GM12878 (cell line): ENCODE results near the gene DNAJB8. TPM values are rescaled to one million over a fixed set of nuclear protein-coding genes. Genes with fewer than 3 reads are reported as not detected.

Experiments
- ATAC-seq: fragments of 200-7000 bp; cut with Tn5 transposase; 3 replicates; pipeline ENCODE4 v1.9.1; 2020; ENCODE audit warnings: mild to moderate bottlenecking, moderate library complexity
- BruUV-seq: library from RNA; stranded (reverse); fragments of 400-500 nt; replicated peaks from 2 replicates; lab custom pipeline; 2021; lab: Mats Ljungman, UMichigan
- CTCF ChIA-PET: fragments of 300-600 bp; sonication (Branson Sonifier 250); formaldehyde crosslinking; extraction: SDS; loops from one replicate; lab custom pipeline; 2021; ENCODE audit warnings: inconsistent platforms; lab: Yijun Ruan, JAX
- POLR2A ChIA-PET: fragments of 350-600 bp; formaldehyde crosslinking; extraction: SDS; loops from one replicate; lab custom pipeline; 2021; ENCODE audit warnings: inconsistent platforms; lab: Charles Lee
- RAD21 ChIA-PET: fragments of 300-600 bp; sonication (Branson Sonifier 250); formaldehyde crosslinking; loops from one replicate; lab custom pipeline; 2023; ENCODE audit warnings: antibody characterized with exemption; ENCODE audit not compliant: unreplicated experiment; lab: Charles Lee
- SMC1A ChIA-PET: fragments of 300-600 bp; sonication (Branson Sonifier 250); formaldehyde crosslinking; loops from one replicate; lab custom pipeline; 2023; ENCODE audit not compliant: unreplicated experiment, uncharacterized antibody; lab: Charles Lee
- DNase-seq: peaks from one replicate; pipeline ENCODE4 v3.0.0-alpha.2; 2011; ENCODE audit warnings: low read depth, low spot score
- FAIRE-seq: peaks from 3 replicates; lab custom pipeline; 2011; peaks lifted over from hg19 to GRCh38; lab: Jason Lieb, UNC
- H2AFZ ChIP-seq: 2 replicates; pipeline ENCODE4 v1.6.0; 2011; ENCODE audit warnings: low read depth, low read length, control low read depth; ENCODE audit not compliant: control insufficient read depth
- H3K27ac ChIP-seq: 2 replicates; pipeline ENCODE4 v1.5.1; 2011; ENCODE audit warnings: control low read depth; ENCODE audit not compliant: control insufficient read depth, insufficient read depth
- H3K27me3 ChIP-seq, 2 experiments: replicated peaks in 1 of 2; 2 replicates each; pipeline versions ENCODE4 v1.6.0 to v1.6.1; 2011; ENCODE audit warnings: low read length in 1 of 2; ENCODE audit not compliant: control insufficient read depth in 2 of 2, insufficient read depth in 2 of 2
- H3K36me3 ChIP-seq, 2 experiments: 2 replicates each; pipeline ENCODE4 v1.5.1; 2011; ENCODE audit warnings: low read length in 1 of 2; ENCODE audit not compliant: control insufficient read depth in 2 of 2, insufficient read depth in 2 of 2
- H3K4me1 ChIP-seq: 2 replicates; pipeline ENCODE4 v1.6.1; 2011; ENCODE audit warnings: mild to moderate bottlenecking, low read length, moderate library complexity, mixed read lengths; ENCODE audit not compliant: control insufficient read depth, insufficient read depth
- H3K4me2 ChIP-seq: 2 replicates; pipeline ENCODE4 v1.6.0; 2011; ENCODE audit warnings: control low read depth; ENCODE audit not compliant: control insufficient read depth, insufficient read depth
- H3K4me3 ChIP-seq: fragments of 200-600 bp; sonication (generic); 2 replicates; pipeline ENCODE4 v1.5.1; 2016
- H3K79me2 ChIP-seq: 2 replicates; pipeline ENCODE4 v1.6.0; 2011; ENCODE audit warnings: low read length; ENCODE audit not compliant: control insufficient read depth, insufficient read depth
- H3K9ac ChIP-seq: 2 replicates; pipeline ENCODE4 v1.8.0; 2011; ENCODE audit warnings: low read length, control low read depth, mixed read lengths; ENCODE audit not compliant: control insufficient read depth, insufficient read depth
- H3K9me3 ChIP-seq: replicated peaks from 3 replicates; pipeline ENCODE4 v1.5.1; 2011; ENCODE audit warnings: mild to moderate bottlenecking, low read length; ENCODE audit not compliant: control insufficient read depth, insufficient read depth
- H4K20me1 ChIP-seq: 2 replicates; pipeline ENCODE4 v1.6.0; 2011; ENCODE audit not compliant: control insufficient read depth, insufficient read depth
- ASH2L ChIP-seq: fragments of 300-600, 200-600 bp; sonication (generic); IDR thresholded peaks from 2 replicates; pipeline ENCODE4 v1.6.1; 2017; ENCODE audit warnings: low read depth, mild to moderate bottlenecking, borderline replicate concordance
- BHLHE40 ChIP-seq, 2 experiments: fragments of 450-650 bp in 1 of 2; IDR thresholded peaks; 2 replicates each; pipeline ENCODE4 v1.6.1; 2011 to 2017; ENCODE audit warnings: low read depth in 2 of 2, borderline replicate concordance in 1 of 2, improper control_type of control experiment in 1 of 2, low read length in 1 of 2, mild to moderate bottlenecking in 1 of 2
- BMI1 ChIP-seq: fragments of 450-650 bp; IDR thresholded peaks from 2 replicates; pipeline ENCODE4 v1.6.1; 2016; ENCODE audit warnings: mild to moderate bottlenecking, moderate library complexity, borderline replicate concordance
- BRCA1 ChIP-seq: IDR thresholded peaks from 2 replicates; pipeline ENCODE4 v1.6.1; 2011; ENCODE audit warnings: low read depth, low read length, improper control_type of control experiment
- CREB1 ChIP-seq: IDR thresholded peaks from 2 replicates; pipeline ENCODE4 v1.6.1; 2012; ENCODE audit warnings: low read depth, mild to moderate bottlenecking, inconsistent platforms
- ESRRA ChIP-seq: IDR thresholded peaks from 2 replicates; pipeline ENCODE4 v1.6.1; 2012; ENCODE audit warnings: mild to moderate bottlenecking, low read length, improper control_type of control experiment
- KLF5 ChIP-seq: fragments of 450-650 bp; IDR thresholded peaks from 2 replicates; pipeline ENCODE4 v1.6.1; 2014; ENCODE audit warnings: mild to moderate bottlenecking; ENCODE audit not compliant: partially characterized antibody
- NFYB ChIP-seq: IDR thresholded peaks from 2 replicates; pipeline ENCODE4 v1.6.1; 2011; ENCODE audit warnings: low read depth, mild to moderate bottlenecking, low read length, improper control_type of control experiment, moderate library complexity; ENCODE audit not compliant: insufficient read depth
- NR2C2 ChIP-seq: IDR thresholded peaks from 2 replicates; pipeline ENCODE4 v1.6.1; 2011; ENCODE audit warnings: borderline replicate concordance, low read depth; ENCODE audit not compliant: control insufficient read depth, insufficient read length
- NR2F1 ChIP-seq: fragments of 450-650 bp; conservative IDR thresholded peaks from 2 replicates; pipeline ENCODE4 v1.6.1; 2017; ENCODE audit warnings: mild to moderate bottlenecking
- NRF1 ChIP-seq: conservative IDR thresholded peaks from 2 replicates; pipeline ENCODE4 v1.6.1; 2011; ENCODE audit warnings: mild to moderate bottlenecking, low read depth, low read length, improper control_type of control experiment
- PAX8 ChIP-seq: fragments of 450-650 bp; IDR thresholded peaks from 2 replicates; pipeline ENCODE4 v1.6.1; 2017; ENCODE audit warnings: mild to moderate bottlenecking, moderate library complexity
- PML ChIP-seq: IDR thresholded peaks from 2 replicates; pipeline ENCODE4 v1.6.1; 2012; ENCODE audit warnings: low read length, inconsistent platforms
- RB1 ChIP-seq: fragments of 450-650 bp; formaldehyde crosslinking; IDR thresholded peaks from 2 replicates; pipeline ENCODE4 v1.6.1; 2017; ENCODE audit warnings: mild to moderate bottlenecking, borderline replicate concordance
- RCOR1 ChIP-seq: conservative IDR thresholded peaks from 2 replicates; pipeline ENCODE4 v1.6.1; 2012; ENCODE audit warnings: low read depth, low read length, improper control_type of control experiment
- RUNX3 ChIP-seq: IDR thresholded peaks from 2 replicates; pipeline ENCODE4 v1.6.1; 2012; ENCODE audit warnings: low read length, inconsistent platforms
- SMAD5 ChIP-seq: IDR thresholded peaks from 2 replicates; pipeline ENCODE4 v1.6.1; 2016; ENCODE audit warnings: antibody characterized with exemption, low read depth
- USF2 ChIP-seq: IDR thresholded peaks from 2 replicates; pipeline ENCODE4 v1.6.1; 2011; ENCODE audit warnings: low read depth, low read length, improper control_type of control experiment, borderline replicate concordance
- ZBTB11 ChIP-seq: fragments of 450-650 bp; formaldehyde crosslinking; IDR thresholded peaks from 2 replicates; pipeline ENCODE4 v1.5.0; 2022; ENCODE audit warnings: mild to moderate bottlenecking, missing genetic modification characterization
- ZNF24 ChIP-seq: fragments of 450-650 bp; IDR thresholded peaks from 2 replicates; pipeline ENCODE4 v1.6.1; 2017; ENCODE audit warnings: antibody characterized with exemption, mild to moderate bottlenecking
- WGBS: methylation state at CpG from one replicate; pipeline ENCODE4 v1.1.6; 2016; ENCODE audit warnings: low lambda C conversion rate; ENCODE audit not compliant: insufficient replicate concordance, insufficient coverage; ENCODE audit errors: missing lambda C conversion rate; 5-methylcytosine and 5-hydroxymethylcytosine counted together
- in situ Hi-C: fragments of 300-500 bp; cut with MboI; formaldehyde crosslinking; loops from 9 replicates; pipeline ENCODE4 v1.14.3; 2018; ENCODE audit warnings: mixed read lengths
- intact Hi-C: fragments of 100-400 bp; cut with micrococcal nuclease; formaldehyde crosslinking; loops from one replicate; pipeline ENCODE4 v1.14.2; 2022; ENCODE audit not compliant: unreplicated experiment
- polyA plus RNA-seq, 11 experiments: library from polyadenylated mRNA; depleted of rRNA in 4 of 11; unstranded in 6 of 11; stranded (reverse) in 5 of 11; fragments of >200 nt; fragmentation: Nextera tagmentation in 4 of 11; fragmentation: Illumina TruSeq in 1 of 11; extraction: Ambion mirVana in 4 of 11; extraction: Trizol in 1 of 11; gene quantifications; 1 replicate in 1 of 11; 2 replicates in 10 of 11; pipeline versions ENCODE4 v1.2.1 to v1.2.3, GENCODE V29; 2011 to 2016; ENCODE audit warnings: inconsistent platforms in 2 of 11, missing spikeins in 2 of 11, low read depth in 1 of 11
- total RNA-seq, 4 experiments: library from RNA; depleted of rRNA in 3 of 4; stranded (reverse); fragments of >200 nt in 3 of 4; fragmentation: Illumina TruSeq in 1 of 4; extraction: Trizol in 1 of 4; gene quantifications; 2 replicates each; pipeline versions ENCODE4 v1.2.1 to v1.2.3, GENCODE V29; 2013 to 2021
- TF ChIP-seq, protein P1 (sequence below): fragments of 450-650 bp; IDR thresholded peaks from 2 replicates; pipeline ENCODE4 v1.6.1; 2017; ENCODE audit warnings: borderline replicate concordance

Gene DNAJB8
- total and polyA plus RNA-seq, 10 of the 15 experiments (the other 5 are each of a cell fraction or from before 2014, with no cell fraction given): not detected

DNA sequence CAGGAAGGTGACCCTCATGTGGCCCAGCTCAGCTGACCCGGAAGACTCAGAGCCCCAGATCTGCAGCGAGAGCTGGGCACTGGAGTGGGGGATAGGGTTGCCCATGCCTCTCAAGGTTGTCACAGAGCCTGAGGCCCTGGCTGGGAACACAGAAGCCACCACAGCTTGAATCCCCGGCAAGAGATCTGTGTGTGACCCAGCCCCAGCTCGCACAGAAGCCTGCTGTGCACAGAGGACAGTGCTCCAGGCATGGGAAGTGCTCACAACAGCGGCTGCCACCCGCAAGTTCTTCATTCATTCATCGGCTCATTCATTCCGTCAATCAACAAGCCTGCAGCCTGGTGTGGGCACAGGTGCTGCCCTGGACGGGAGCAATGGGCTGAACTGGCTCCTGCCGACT, 36.4 kb downstream of the DNAJB8 start (continued):
- TF ChIP-seq ZBTB11 (CRISPR knock-in tag): no peak
- TF ChIP-seq PAX8: no peak
- no peak for TF ChIP-seq BMI1
- TF ChIP-seq KLF5: no peak

GRCh38 chr3:128429751-128430150, 36.9 kb downstream of the DNAJB8 start:
- DNase-seq: no peak
- no peaks in the 10 kb centered on the region for H3K36me3 ChIP-seq
- peaks cover 2 to 10% of the 10 kb centered on the region in 2 experiments for H3K27me3 ChIP-seq
- no peaks in the 10 kb centered on the region for H3K79me2 ChIP-seq
- ChIA-PET SMC1A (no interaction called here), RAD21 (no interaction called here), CTCF (no interaction called here), POLR2A (no interaction called here)
- in situ Hi-C loops (no loop called here), intact Hi-C loops (loop anchor here (5.0 kb wide), 1 partner anchor 332 kb away; no protein-coding TSS in a partner anchor)
- no peak overlapping the region for H3K4me3 ChIP-seq
- no peaks in the 10 kb centered on the region for H3K9me3 ChIP-seq
- no peak for ATAC-seq
- H3K27ac ChIP-seq: no peak overlapping the region
- FAIRE-seq: no peak
- H4K20me1 ChIP-seq: no peaks in the 10 kb centered on the region
- no TSS peak for BruUV-seq
- no peak overlapping the region for H3K9ac ChIP-seq
- no peaks in the 10 kb centered on the region for H3K4me1 ChIP-seq
- 26% methylated on average over 8 of the region's 8 CpGs for WGBS
- H3K4me2 ChIP-seq: no peak overlapping the region
- no peak overlapping the region for H2AFZ ChIP-seq
- no peak for TF ChIP-seq RB1
- no peak for TF ChIP-seq USF2
- no peak for TF ChIP-seq BRCA1
- no peak for TF ChIP-seq NR2C2
- no peak for TF ChIP-seq RCOR1
- no peak for TF ChIP-seq ZNF24
- no peak for TF ChIP-seq ESRRA
- TF ChIP-seq CREB1: no peak
- no peak for TF ChIP-seq NFYB
- TF ChIP-seq, protein P1, sequence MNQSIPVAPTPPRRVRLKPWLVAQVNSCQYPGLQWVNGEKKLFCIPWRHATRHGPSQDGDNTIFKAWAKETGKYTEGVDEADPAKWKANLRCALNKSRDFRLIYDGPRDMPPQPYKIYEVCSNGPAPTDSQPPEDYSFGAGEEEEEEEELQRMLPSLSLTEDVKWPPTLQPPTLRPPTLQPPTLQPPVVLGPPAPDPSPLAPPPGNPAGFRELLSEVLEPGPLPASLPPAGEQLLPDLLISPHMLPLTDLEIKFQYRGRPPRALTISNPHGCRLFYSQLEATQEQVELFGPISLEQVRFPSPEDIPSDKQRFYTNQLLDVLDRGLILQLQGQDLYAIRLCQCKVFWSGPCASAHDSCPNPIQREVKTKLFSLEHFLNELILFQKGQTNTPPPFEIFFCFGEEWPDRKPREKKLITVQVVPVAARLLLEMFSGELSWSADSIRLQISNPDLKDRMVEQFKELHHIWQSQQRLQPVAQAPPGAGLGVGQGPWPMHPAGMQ: no peak
- TF ChIP-seq BHLHE40 (IDR thresholded peaks at IDR 0.05; ENCODE audit: borderline replicate concordance in 1 of 2, low read depth in 2 of 2, low read length in 1 of 2): no peak
- TF ChIP-seq SMAD5: no peak
- no peak for TF ChIP-seq NR2F1
- no peak for TF ChIP-seq ASH2L
- no peak for TF ChIP-seq NRF1
- TF ChIP-seq PML: no peak
- TF ChIP-seq RUNX3: no peak
